Fibroblast of lung (primary cell): ENCODE data around the gene LEFTY2. TPM values are rescaled to one million over a fixed set of nuclear protein-coding genes. Genes with fewer than 3 reads are reported as not detected.
"Not testable (repeated sequence)": the region's sequence is repeated elsewhere in the genome, so short reads cannot be mapped to it uniquely, and the experiment has no call there.

Source experiments
- DNase-seq, 2 donors: peaks; one replicate each; pipeline versions ENCODE4 v3.0.0 to v3.0.0-alpha.2; 2010; ENCODE audit warnings: low read depth in 2 of 2
- H2AFZ ChIP-seq: 2 replicates; pipeline ENCODE4 v1.5.1; 2012; ENCODE audit warnings: low read length, control low read depth, inconsistent platforms
- H3K27ac ChIP-seq: 2 replicates; pipeline ENCODE4 v1.5.1; 2011; ENCODE audit warnings: low read length, control low read depth; ENCODE audit not compliant: insufficient read depth
- H3K27me3 ChIP-seq: 2 replicates; pipeline ENCODE4 v1.5.1; 2011; ENCODE audit warnings: mild to moderate bottlenecking, low read length; ENCODE audit not compliant: control insufficient read depth, insufficient read depth
- H3K36me3 ChIP-seq: 2 replicates; pipeline ENCODE4 v1.5.1; 2011; ENCODE audit warnings: low read length; ENCODE audit not compliant: control insufficient read depth, insufficient read depth
- H3K4me1 ChIP-seq: 2 replicates; pipeline ENCODE4 v1.5.1; 2011; ENCODE audit warnings: low read length; ENCODE audit not compliant: control insufficient read depth, insufficient read depth; ENCODE audit errors: extremely low read depth
- H3K4me2 ChIP-seq: 2 replicates; pipeline ENCODE4 v1.5.1; 2011; ENCODE audit warnings: low read length, control low read depth; ENCODE audit not compliant: insufficient read depth; ENCODE audit errors: extremely low read depth
- H3K4me3 ChIP-seq, 4 experiments: fragments of 200-600 bp in 1 of 4; sonication (generic) in 1 of 4; replicated peaks in 1 of 4; 2 replicates each; pipeline ENCODE4 v1.5.1; 2011 to 2016; ENCODE audit warnings: low read length in 4 of 4, low read depth in 3 of 4, mild to moderate bottlenecking in 3 of 4, control low read depth in 2 of 4, inconsistent platforms in 1 of 4, mixed read lengths in 1 of 4; ENCODE audit not compliant: insufficient read depth in 1 of 4; ENCODE audit errors: control extremely low read depth in 1 of 4
- H3K79me2 ChIP-seq: 2 replicates; pipeline ENCODE4 v1.5.1; 2012; ENCODE audit warnings: mild to moderate bottlenecking, low read length, inconsistent platforms; ENCODE audit not compliant: control insufficient read depth, insufficient read depth
- H3K9ac ChIP-seq: 2 replicates; pipeline ENCODE4 v1.5.1; 2011; ENCODE audit warnings: mild to moderate bottlenecking, low read length, control low read depth; ENCODE audit not compliant: insufficient read depth
- H3K9me3 ChIP-seq: 2 replicates; pipeline ENCODE4 v1.5.1; 2012; ENCODE audit warnings: low read depth, low read length; ENCODE audit not compliant: control insufficient read depth, insufficient read depth
- H4K20me1 ChIP-seq: 2 replicates; pipeline ENCODE4 v1.5.1; 2011; ENCODE audit warnings: low read length; ENCODE audit not compliant: control insufficient read depth, insufficient read depth; ENCODE audit errors: extremely low read depth
- CTCF ChIP-seq, 2 donors: IDR thresholded peaks in 1 of 2; conservative IDR thresholded peaks in 1 of 2; 1 replicate in 1 of 2; 2 replicates in 1 of 2; pipeline ENCODE4 v1.5.1; 2011 to 2012; ENCODE audit warnings: low read length in 2 of 2, control low read depth in 1 of 2, inconsistent platforms in 1 of 2, low read depth in 1 of 2, mild to moderate bottlenecking in 1 of 2
- EZH2 ChIP-seq: IDR thresholded peaks from 2 replicates; pipeline ENCODE4 v1.5.1; 2012; ENCODE audit warnings: low read length, control low read depth, mild to moderate bottlenecking; ENCODE audit errors: missing control alignments
- polyA plus RNA-seq, 2 donors: library from polyadenylated mRNA; depleted of rRNA in 1 of 2; stranded (reverse) in 1 of 2; unstranded in 1 of 2; fragments of >200 nt; gene quantifications; 2 replicates each; pipeline ENCODE4 v1.2.1, GENCODE V29; 2011 to 2012; ENCODE audit warnings: missing spikeins in 1 of 2
- total RNA-seq: library from RNA; depleted of rRNA; stranded (reverse); fragments of >200 nt; gene quantifications from 2 replicates; pipeline ENCODE4 v1.2.1, GENCODE V29; 2014

LEFTY2 gene
- total and polyA plus RNA-seq, 2 donors (not counting 1 experiment from before 2014, with no cell fraction given): not detected

DNA sequence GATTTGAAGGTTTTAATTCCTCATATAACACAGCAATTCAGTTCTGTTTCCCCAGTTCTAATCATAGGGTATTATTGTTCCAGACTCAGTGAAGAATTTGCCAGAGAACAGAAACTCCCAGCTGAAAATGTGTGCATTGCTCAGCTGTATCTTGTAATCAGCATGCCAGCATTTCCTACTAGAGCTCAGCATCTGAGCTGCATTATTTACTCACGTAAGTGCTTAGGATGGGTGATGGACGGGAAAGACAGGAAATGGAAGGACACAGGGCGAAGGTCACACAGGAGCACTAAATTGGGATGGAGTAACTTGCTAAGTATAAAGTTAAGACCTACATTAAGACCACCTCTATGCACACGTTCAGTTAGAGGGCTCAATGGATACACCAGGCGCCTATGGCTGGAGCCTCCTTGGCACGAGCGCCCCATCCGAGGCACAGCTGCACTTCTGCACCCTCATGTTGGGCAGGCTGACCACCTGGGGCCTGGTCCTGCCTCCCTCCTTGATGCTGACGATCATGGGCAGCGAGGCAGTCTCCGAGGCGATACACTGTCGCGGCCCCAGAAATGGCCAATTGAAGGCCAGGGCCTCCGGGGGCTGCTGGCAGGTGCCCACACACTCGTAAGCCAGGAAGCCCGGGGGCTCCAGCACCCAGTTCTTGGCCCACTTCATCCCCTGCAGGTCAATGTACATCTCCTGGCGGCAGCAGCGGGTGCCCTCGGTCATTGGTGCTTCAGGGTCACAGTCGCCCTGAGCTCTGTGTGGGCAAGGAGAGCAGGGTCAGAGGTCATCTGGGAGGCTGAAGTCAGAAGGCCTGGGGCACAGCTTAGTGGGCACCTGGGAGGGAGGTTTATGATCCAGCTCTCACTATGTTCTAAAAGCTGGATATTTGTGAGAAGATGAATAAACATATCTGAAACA, 3.7 kb downstream of the LEFTY2 start:
- Histone ChIP-seq H3K27me3 (no peaks in the 10 kb centered on the region), H3K27ac (no peak overlapping the region), H3K79me2 (no peaks in the 10 kb centered on the region), H3K9me3 (no peaks in the 10 kb centered on the region), H2AFZ (no peak overlapping the region), H3K9ac (no peak overlapping the region), H3K4me1 (no peaks in the 10 kb centered on the region), H4K20me1 (no peaks in the 10 kb centered on the region), H3K4me2 (no peak overlapping the region), H3K36me3 (no peaks in the 10 kb centered on the region), H3K4me3 (no peak overlapping the region)
- DNase-seq: no peak
- TF ChIP-seq EZH2 (no peak), CTCF (conservative IDR thresholded peaks at IDR 0.05 in 1 of 2, IDR thresholded peaks at IDR 0.05 in 1 of 2; ENCODE audit: low read depth in 1 of 2, low read length in 2 of 2) (no peak)

- no peaks in the 10 kb centered on the region for H3K36me3 ChIP-seq
- no peak overlapping the region for H2AFZ ChIP-seq
- no peak overlapping the region for H3K4me2 ChIP-seq
- no peak overlapping the region for H3K4me3 ChIP-seq
- no peaks in the 10 kb centered on the region for H3K4me1 ChIP-seq
- no peak overlapping the region for H3K27ac ChIP-seq
- TF ChIP-seq CTCF (conservative IDR thresholded peaks at IDR 0.05 in 1 of 2, IDR thresholded peaks at IDR 0.05 in 1 of 2; ENCODE audit: low read depth in 1 of 2, low read length in 2 of 2) (no peak), EZH2 (no peak)
- DNase-seq: no peak
- no peaks in the 10 kb centered on the region for H3K9me3 ChIP-seq
- H3K79me2 ChIP-seq: no peaks in the 10 kb centered on the region
- H3K27me3 ChIP-seq: no peaks in the 10 kb centered on the region
- H3K9ac ChIP-seq: no peak overlapping the region
- no peaks in the 10 kb centered on the region for H4K20me1 ChIP-seq
Observed at GRCh38 chr1:225936523-225936922, 4.5 kb downstream of the LEFTY2 start.

- not testable (repeated sequence) for H3K27me3 ChIP-seq, H3K4me3 ChIP-seq, H3K9ac ChIP-seq, H3K79me2 ChIP-seq, H3K36me3 ChIP-seq, H3K4me2 ChIP-seq, DNase-seq, H4K20me1 ChIP-seq, H2AFZ ChIP-seq, H3K4me1 ChIP-seq, H3K9me3 ChIP-seq, H3K27ac ChIP-seq
Observed at GRCh38 chr1:225936086-225936485, 4.9 kb downstream of the LEFTY2 start.
